Upper lobe of left lung (tissue), 4 donors: ENCODE results near the gene PLCD4.

ENCODE experiments used
- POLR2AphosphoS5 ChIP-seq, 2 donors: sonication (generic); formaldehyde crosslinking; IDR thresholded peaks; one replicate each; pipeline ENCODE4 v1.5.1; 2017; ENCODE audit warnings: antibody characterized with exemption in 2 of 2
- TF ChIP-seq, protein P1 (sequence below), 6 experiments: fragments of 450-650 bp in 4 of 6; fragments of 200-600 bp in 2 of 6; sonication (generic) in 2 of 6; IDR thresholded peaks; one replicate each; pipeline ENCODE4 v1.5.1; 2016 to 2019; ENCODE audit warnings: antibody characterized with exemption in 6 of 6

GRCh38 chr2:218648787-218649100, 41.0 kb downstream of the PLCD4 start:
- no peak for TF ChIP-seq POLR2AphosphoS5 (IDR thresholded peaks at IDR 0.05)
- TF ChIP-seq, protein P1, sequence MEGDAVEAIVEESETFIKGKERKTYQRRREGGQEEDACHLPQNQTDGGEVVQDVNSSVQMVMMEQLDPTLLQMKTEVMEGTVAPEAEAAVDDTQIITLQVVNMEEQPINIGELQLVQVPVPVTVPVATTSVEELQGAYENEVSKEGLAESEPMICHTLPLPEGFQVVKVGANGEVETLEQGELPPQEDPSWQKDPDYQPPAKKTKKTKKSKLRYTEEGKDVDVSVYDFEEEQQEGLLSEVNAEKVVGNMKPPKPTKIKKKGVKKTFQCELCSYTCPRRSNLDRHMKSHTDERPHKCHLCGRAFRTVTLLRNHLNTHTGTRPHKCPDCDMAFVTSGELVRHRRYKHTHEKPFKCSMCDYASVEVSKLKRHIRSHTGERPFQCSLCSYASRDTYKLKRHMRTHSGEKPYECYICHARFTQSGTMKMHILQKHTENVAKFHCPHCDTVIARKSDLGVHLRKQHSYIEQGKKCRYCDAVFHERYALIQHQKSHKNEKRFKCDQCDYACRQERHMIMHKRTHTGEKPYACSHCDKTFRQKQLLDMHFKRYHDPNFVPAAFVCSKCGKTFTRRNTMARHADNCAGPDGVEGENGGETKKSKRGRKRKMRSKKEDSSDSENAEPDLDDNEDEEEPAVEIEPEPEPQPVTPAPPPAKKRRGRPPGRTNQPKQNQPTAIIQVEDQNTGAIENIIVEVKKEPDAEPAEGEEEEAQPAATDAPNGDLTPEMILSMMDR (IDR thresholded peaks at IDR 0.05) = peak in 1 of 6 experiments; percentile 8
